HepG2 (cell line): ENCODE measurements around the gene ZBTB20. TPM values are rescaled to one million over a fixed set of nuclear protein-coding genes. Genes with fewer than 3 reads are reported as not detected.

ENCODE experiments used
- ATAC-seq: fragments of 200-7000 bp; cut with Tn5 transposase; 3 replicates; pipeline ENCODE4 v1.9.1; 2020; ENCODE audit warnings: mild to moderate bottlenecking, moderate library complexity
- BruUV-seq: library from RNA; stranded (reverse); fragments of 400-500 nt; replicated peaks from 2 replicates; lab custom pipeline; 2021; lab: Mats Ljungman, UMichigan
- CTCF ChIA-PET: fragments of 300-600 bp; formaldehyde crosslinking; extraction: SDS; loops from one replicate; lab custom pipeline; 2021; ENCODE audit warnings: low total read pairs, inconsistent platforms, low intra/inter-chr PET ratio; lab: Yijun Ruan, JAX
- POLR2A ChIA-PET: fragments of 350-600 bp; sonication (Branson Sonifier 250); formaldehyde crosslinking; loops from one replicate; lab custom pipeline; 2020; ENCODE audit warnings: antibody characterized with exemption, inconsistent platforms; lab: Yijun Ruan, JAX
- DNase-seq: peaks from one replicate; pipeline ENCODE4 v3.0.0-alpha.2; 2015; ENCODE audit warnings: low spot score
- FAIRE-seq: peaks from 3 replicates; lab custom pipeline; 2011; peaks lifted over from hg19 to GRCh38; lab: Jason Lieb, UNC
- H2AFZ ChIP-seq: one replicate; pipeline ENCODE4 v1.6.1; 2011; ENCODE audit warnings: low read length, inconsistent platforms
- H3K27ac ChIP-seq: fragments of 300-600 bp; 3 replicates; pipeline ENCODE4 v1.8.0; 2011; ENCODE audit warnings: mixed run types, mild to moderate bottlenecking, mixed read lengths, low read length, inconsistent platforms; ENCODE audit not compliant: insufficient read depth; ENCODE audit errors: extremely low read length
- H3K27me3 ChIP-seq, 2 experiments: fragments of 200-600 bp in 1 of 2; 2 replicates in 1 of 2; 3 replicates in 1 of 2; pipeline versions ENCODE4 v1.6.0 to v1.8.0; 2011; ENCODE audit warnings: low read length in 2 of 2, mild to moderate bottlenecking in 2 of 2, moderate library complexity in 2 of 2, inconsistent platforms in 1 of 2; ENCODE audit not compliant: insufficient read depth in 2 of 2, control insufficient read depth in 1 of 2
- H3K36me3 ChIP-seq, 2 experiments: fragments of 200-600 bp in 1 of 2; replicated peaks in 1 of 2; 2 replicates in 1 of 2; 3 replicates in 1 of 2; pipeline versions ENCODE4 v1.5.1 to v1.8.0; 2011; ENCODE audit warnings: low read length in 2 of 2, inconsistent platforms in 1 of 2; ENCODE audit not compliant: insufficient read depth in 2 of 2, control insufficient read depth in 1 of 2
- H3K4me1 ChIP-seq: 2 replicates; pipeline ENCODE4 v1.5.1; 2012; ENCODE audit warnings: low read length, inconsistent platforms; ENCODE audit not compliant: insufficient read depth
- H3K4me2 ChIP-seq: 2 replicates; pipeline ENCODE4 v1.6.0; 2011; ENCODE audit warnings: low read depth, low read length, inconsistent platforms
- H3K4me3 ChIP-seq, 3 experiments: fragments of 200-600 bp in 1 of 3; sonication (generic), shearing (Covaris generic) in 1 of 3; replicated peaks in 1 of 3; 2 replicates each; pipeline ENCODE4 v1.5.1; 2011 to 2016; ENCODE audit warnings: low read length in 3 of 3, inconsistent platforms in 2 of 3, low read depth in 2 of 3, mild to moderate bottlenecking in 2 of 3, control low read depth in 1 of 3, mixed read lengths in 1 of 3; ENCODE audit not compliant: insufficient read depth in 1 of 3
- H3K79me2 ChIP-seq: one replicate; pipeline ENCODE4 v1.6.1; 2011; ENCODE audit warnings: low read length, inconsistent platforms; ENCODE audit not compliant: insufficient read depth
- H3K9ac ChIP-seq: 2 replicates; pipeline ENCODE4 v1.6.0; 2011; ENCODE audit warnings: mild to moderate bottlenecking, low read depth, low read length, inconsistent platforms; ENCODE audit not compliant: insufficient read depth
- H3K9me3 ChIP-seq: 2 replicates; pipeline ENCODE4 v1.5.1; 2012; ENCODE audit warnings: mild to moderate bottlenecking, low read length
- H4K20me1 ChIP-seq: 2 replicates; pipeline ENCODE4 v1.6.0; 2011; ENCODE audit warnings: inconsistent platforms, mild to moderate bottlenecking, low read length, moderate library complexity; ENCODE audit not compliant: insufficient read depth
- GTF2F1 ChIP-seq: fragments of 150-350 bp; IDR thresholded peaks from 2 replicates; pipeline ENCODE4 v1.6.1; 2014; ENCODE audit warnings: low read length
- LBX2 ChIP-seq: sonication (generic); formaldehyde crosslinking; IDR thresholded peaks from 2 replicates; pipeline ENCODE4 v1.5.0; 2020; ENCODE audit warnings: missing genetic modification reagents, mild to moderate bottlenecking, borderline replicate concordance
- MXD4 ChIP-seq: IDR thresholded peaks from 2 replicates; pipeline ENCODE4 v1.6.1; 2016; ENCODE audit warnings: mild to moderate bottlenecking, missing biosample characterization, missing genetic modification reagents
- PAF1 ChIP-seq: IDR thresholded peaks from 2 replicates; pipeline ENCODE4 v1.6.1; 2016; ENCODE audit warnings: missing genetic modification reagents, missing compliant biosample characterization
- RBM22 ChIP-seq: fragments of 200-400 bp; formaldehyde crosslinking; optimal IDR thresholded peaks from 2 replicates; pipeline ENCODE3; 2017; ENCODE audit warnings: mild to moderate bottlenecking, low read length, moderate library complexity
- ZNF160 ChIP-seq: sonication (generic); formaldehyde crosslinking; IDR thresholded peaks from 2 replicates; pipeline ENCODE4 v1.8.0; 2022; ENCODE audit warnings: mild to moderate bottlenecking, inconsistent platforms, missing genetic modification reagents
- ZNF275 ChIP-seq: sonication (generic); formaldehyde crosslinking; IDR thresholded peaks from 2 replicates; pipeline ENCODE4 v1.8.0; 2022; ENCODE audit warnings: missing genetic modification reagents, mild to moderate bottlenecking, inconsistent platforms, borderline replicate concordance
- ZNF44 ChIP-seq: sonication (generic); formaldehyde crosslinking; IDR thresholded peaks from 2 replicates; pipeline ENCODE4 v1.5.1; 2020; ENCODE audit warnings: mild to moderate bottlenecking, missing genetic modification reagents
- ZNF501 ChIP-seq: sonication (generic); formaldehyde crosslinking; IDR thresholded peaks from 2 replicates; pipeline ENCODE4 v1.5.1; 2020; ENCODE audit warnings: mild to moderate bottlenecking, moderate library complexity, missing genetic modification reagents
- ZNF574 ChIP-seq: sonication (generic); formaldehyde crosslinking; IDR thresholded peaks from 2 replicates; pipeline ENCODE4 v1.4.0; 2020; ENCODE audit warnings: missing genetic modification reagents
- WGBS: methylation state at CpG from one replicate; pipeline ENCODE4 v1.1.6; 2017; ENCODE audit warnings: low lambda C conversion rate; 5-methylcytosine and 5-hydroxymethylcytosine counted together
- in situ Hi-C: cut with HindIII; loops from 2 replicates; pipeline ENCODE4 v1.10.0; 2017; ENCODE audit warnings: low pct_unique_long_range_greater_than_20kb; ENCODE audit not compliant: extremely low pct_ligation_motif_present
- intact Hi-C: fragments of 100-400 bp; cut with micrococcal nuclease; formaldehyde crosslinking; loops from one replicate; pipeline ENCODE4 v1.10.0; 2022; ENCODE audit not compliant: unreplicated experiment
- polyA plus RNA-seq, 8 experiments: library from polyadenylated mRNA; depleted of rRNA in 3 of 8; stranded (reverse) in 7 of 8; unstranded in 1 of 8; fragments of >200 nt; fragmentation: Illumina TruSeq in 4 of 8; extraction: Trizol in 4 of 8; gene quantifications; 2 replicates each; pipeline versions ENCODE4 v1.2.1 to v1.2.3, GENCODE V29; 2011 to 2016; ENCODE audit warnings: low read depth in 4 of 8, missing spikeins in 1 of 8, mixed read lengths in 1 of 8; ENCODE audit not compliant: insufficient read depth in 1 of 8
- total RNA-seq, 5 experiments: library from RNA; depleted of rRNA; stranded (reverse); fragments of >200 nt; fragmentation: Illumina TruSeq; extraction: Trizol; gene quantifications; 2 replicates each; pipeline ENCODE4 v1.2.3, GENCODE V29; 2016; ENCODE audit warnings: low read depth in 1 of 5

ZBTB20 gene
- total and polyA plus RNA-seq, 2 of the 13 experiments (the other 11 are each of a cell fraction or from before 2014, with no cell fraction given) = 1.9 to 8.8 TPM

- no peaks in the 10 kb centered on the region for H3K27me3 ChIP-seq
- POLR2A ChIA-PET = no interaction called here
- no peaks in the 10 kb centered on the region for H3K9me3 ChIP-seq
- CTCF ChIA-PET = no interaction called here
- no TSS peak for BruUV-seq
- WGBS = 90% methylated on average over 5 of the region's 5 CpGs
- no peaks in the 10 kb centered on the region for H3K36me3 ChIP-seq
- H3K27ac ChIP-seq = no peak overlapping the region
- H3K4me2 ChIP-seq = no peak overlapping the region
- ATAC-seq (no peak), DNase-seq (no peak), FAIRE-seq (no peak)
- H3K79me2 ChIP-seq = no peaks in the 10 kb centered on the region
- H4K20me1 ChIP-seq = no peaks in the 10 kb centered on the region
- no peaks in the 10 kb centered on the region for H3K4me1 ChIP-seq
- TF ChIP-seq ZNF160 (CRISPR knock-in tag) (no peak), ZNF44 (CRISPR knock-in tag) (no peak), MXD4 (no peak), RBM22 (no peak), ZNF501 (CRISPR knock-in tag) (no peak)
- in situ Hi-C loops = no loop called here
- no peak overlapping the region for H3K9ac ChIP-seq
- H2AFZ ChIP-seq = no peak overlapping the region
- intact Hi-C loops = no loop called here
- no peak overlapping the region for H3K4me3 ChIP-seq
Measured at GRCh38 chr3:114446600-114446999, 700.5 kb downstream of the ZBTB20 start.

- Histone ChIP-seq H3K79me2 (no peaks in the 10 kb centered on the region), H3K27ac (no peak overlapping the region), H3K9ac (no peak overlapping the region), H3K36me3 (no peaks in the 10 kb centered on the region), H3K4me2 (no peak overlapping the region), H3K9me3 (no peaks in the 10 kb centered on the region), H4K20me1 (no peaks in the 10 kb centered on the region; the same call in 1 of the 2 replicates), H2AFZ (no peak overlapping the region), H3K4me3 (no peak overlapping the region), H3K4me1 (no peaks in the 10 kb centered on the region), H3K27me3 (no peaks in the 10 kb centered on the region)
- in situ Hi-C loops = no loop called here
- POLR2A ChIA-PET = no interaction called here
- ATAC-seq = no peak
- WGBS = 94% methylated on average over 2 of the region's 2 CpGs
- no peak for FAIRE-seq
- intact Hi-C loops = no loop called here
- CTCF ChIA-PET = no interaction called here
- BruUV-seq = no TSS peak
- TF ChIP-seq PAF1 (CRISPR knock-in tag) (no peak), LBX2 (CRISPR knock-in tag) (no peak), ZNF275 (no peak), ZNF574 (no peak), GTF2F1 (no peak)
- DNase-seq = no peak
Measured at GRCh38 chr3:114445233-114445632, 701.9 kb downstream of the ZBTB20 start.
